BLaER1 (cell line): ENCODE data around the gene NUP50.

ENCODE experiments used
- H3K27ac ChIP-seq: shearing (Covaris generic); formaldehyde crosslinking; 2 replicates; pipeline ENCODE4 v1.8.1; 2022
- H3K27me3 ChIP-seq: shearing (Covaris generic); formaldehyde crosslinking; 2 replicates; pipeline ENCODE4 v1.8.1; 2022
- H3K36me3 ChIP-seq: shearing (Covaris generic); formaldehyde crosslinking; 2 replicates; pipeline ENCODE4 v1.8.1; 2022
- H3K4me1 ChIP-seq: shearing (Covaris generic); formaldehyde crosslinking; 2 replicates; pipeline ENCODE4 v1.8.1; 2022
- H3K4me2 ChIP-seq: shearing (Covaris generic); formaldehyde crosslinking; 2 replicates; pipeline ENCODE4 v1.8.1; 2022
- H3K4me3 ChIP-seq: shearing (Covaris generic); formaldehyde crosslinking; 2 replicates; pipeline ENCODE4 v1.8.1; 2022
- H3K9ac ChIP-seq: shearing (Covaris generic); formaldehyde crosslinking; 2 replicates; pipeline ENCODE4 v1.8.1; 2022
- H3K9me3 ChIP-seq: shearing (Covaris generic); formaldehyde crosslinking; 2 replicates; pipeline ENCODE4 v1.8.1; 2022
- H4K20me1 ChIP-seq: shearing (Covaris generic); formaldehyde crosslinking; 2 replicates; pipeline ENCODE4 v1.8.1; 2022
- Cebpa-rat ChIP-seq: shearing (Covaris generic); IDR thresholded peaks from 2 replicates; pipeline ENCODE4 v1.8.1; 2022

NUP50 gene

GRCh38 chr22:45192701-45193187, 29.0 kb downstream of the NUP50 start:
- H3K27ac ChIP-seq: no peak overlapping the region; the same call in 1 of the 2 replicates
- no peaks in the 10 kb centered on the region for H3K27me3 ChIP-seq
- H3K4me2 ChIP-seq: no peak overlapping the region
- peaks cover 71% of the 10 kb centered on the region for H3K36me3 ChIP-seq
- H3K9me3 ChIP-seq: no peaks in the 10 kb centered on the region
- H3K9ac ChIP-seq: no peak overlapping the region
- H3K4me3 ChIP-seq: no peak overlapping the region
- no peaks in the 10 kb centered on the region for H3K4me1 ChIP-seq
- peaks cover 49% of the 10 kb centered on the region for H4K20me1 ChIP-seq
- TF ChIP-seq Cebpa-rat: no peak

DNA sequence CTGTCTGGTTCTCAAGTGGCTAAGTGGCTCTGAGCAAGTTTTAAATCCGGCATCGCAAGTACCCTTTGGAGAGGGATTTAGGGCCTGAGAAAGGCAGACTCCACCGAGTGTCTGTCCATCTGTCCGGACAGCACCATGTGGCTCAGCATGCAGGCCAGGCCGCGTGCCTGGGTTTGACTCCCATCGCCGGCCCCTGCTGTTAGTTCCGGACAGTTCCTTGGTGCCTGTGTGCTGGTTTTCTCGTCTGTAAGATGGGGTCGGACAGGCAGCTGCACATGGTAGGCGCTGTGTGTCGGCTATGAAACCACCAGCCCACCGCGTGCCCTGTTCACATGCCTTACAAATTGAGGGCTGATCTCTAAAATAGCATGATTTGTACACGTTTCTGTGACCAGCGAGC, 31.0 kb downstream of the NUP50 start:
- Histone ChIP-seq H3K27ac (no peak overlapping the region), H3K4me2 (no peak overlapping the region), H4K20me1 (peaks cover 45% of the 10 kb centered on the region), H3K4me3 (no peak overlapping the region), H3K9ac (no peak overlapping the region), H3K27me3 (no peaks in the 10 kb centered on the region), H3K36me3 (peaks cover 72% of the 10 kb centered on the region), H3K4me1 (no peaks in the 10 kb centered on the region), H3K9me3 (no peaks in the 10 kb centered on the region)
- TF ChIP-seq Cebpa-rat: no peak

GRCh38 chr22:45195616-45196015, 31.9 kb downstream of the NUP50 start:
- H3K36me3 ChIP-seq: peaks cover 77% of the 10 kb centered on the region
- H3K9me3 ChIP-seq: no peaks in the 10 kb centered on the region
- H3K4me2 ChIP-seq: no peak overlapping the region
- no peaks in the 10 kb centered on the region for H3K27me3 ChIP-seq
- H4K20me1 ChIP-seq: peaks cover 49% of the 10 kb centered on the region
- no peak overlapping the region for H3K27ac ChIP-seq
- no peak overlapping the region for H3K9ac ChIP-seq
- no peak for TF ChIP-seq Cebpa-rat
- no peaks in the 10 kb centered on the region for H3K4me1 ChIP-seq
- H3K4me3 ChIP-seq: no peak overlapping the region

- no peak overlapping the region for H3K9ac ChIP-seq
- no peak for TF ChIP-seq Cebpa-rat
- H4K20me1 ChIP-seq: peaks cover 56% of the 10 kb centered on the region
- H3K4me1 ChIP-seq: peaks cover 6% of the 10 kb centered on the region
- H3K36me3 ChIP-seq: peaks cover 80% of the 10 kb centered on the region
- H3K9me3 ChIP-seq: no peaks in the 10 kb centered on the region
- H3K4me3 ChIP-seq: no peak overlapping the region
- no peak overlapping the region for H3K27ac ChIP-seq
- no peaks in the 10 kb centered on the region for H3K27me3 ChIP-seq
- H3K4me2 ChIP-seq: no peak overlapping the region
These were observed 32.6 kb downstream of the NUP50 start for GRCh38 chr22:45196308-45196707.

GRCh38 chr22:45196926-45197605, 33.3 kb downstream of the NUP50 start:
- Histone ChIP-seq H3K9me3 (no peaks in the 10 kb centered on the region), H3K4me2 (no peak overlapping the region), H4K20me1 (peaks cover 64% of the 10 kb centered on the region), H3K4me3 (no peak overlapping the region), H3K27me3 (no peaks in the 10 kb centered on the region), H3K36me3 (peaks cover 82% of the 10 kb centered on the region), H3K4me1 (peaks cover 13% of the 10 kb centered on the region), H3K9ac (no peak overlapping the region), H3K27ac (no peak overlapping the region)
- no peak for TF ChIP-seq Cebpa-rat

DNA sequence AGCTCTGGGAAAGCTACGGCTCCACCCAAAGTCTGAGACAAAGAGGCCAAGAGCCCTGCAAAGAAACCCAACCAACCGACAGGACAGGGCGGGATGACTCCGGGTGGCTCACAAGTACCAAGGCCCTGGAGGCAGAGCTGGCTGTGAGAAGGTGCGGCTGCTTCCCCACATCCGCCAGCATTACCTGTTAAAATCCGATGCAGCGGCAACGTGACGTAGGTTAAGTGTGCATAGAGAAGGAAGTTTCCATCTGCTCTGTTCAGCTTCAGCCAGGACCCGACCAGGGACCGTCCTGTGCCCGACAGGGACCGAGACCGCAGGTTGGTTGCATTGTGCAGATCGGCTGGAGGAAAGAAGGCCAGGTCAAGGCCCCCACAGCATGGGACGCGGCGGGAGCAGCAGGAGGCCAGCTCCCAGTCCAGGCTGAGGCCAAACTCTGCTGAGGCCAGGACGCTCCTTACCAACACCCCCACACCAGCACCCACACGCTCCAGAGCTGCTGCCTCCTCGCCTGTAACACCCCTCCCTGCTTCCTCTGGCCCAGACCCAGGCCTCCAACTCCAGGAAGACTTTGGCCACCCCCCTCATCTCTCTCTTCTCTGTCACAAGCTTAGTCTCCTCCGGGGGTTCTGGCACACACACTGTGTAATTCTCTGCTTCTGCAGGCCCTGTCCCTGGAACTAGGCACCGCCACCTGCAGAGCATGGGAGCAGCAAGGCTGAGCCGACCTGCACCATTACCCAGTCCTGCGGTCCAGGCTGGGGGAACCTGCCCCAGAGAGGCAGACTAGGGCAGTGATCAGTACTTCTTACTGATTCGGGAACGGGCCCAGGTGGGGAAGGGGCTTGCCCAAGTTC, 34.1 kb downstream of the NUP50 start:
- Histone ChIP-seq H3K9me3 (no peaks in the 10 kb centered on the region), H3K27ac (no peak overlapping the region), H3K9ac (no peak overlapping the region), H3K4me1 (peaks cover 21% of the 10 kb centered on the region), H3K4me3 (no peak overlapping the region), H3K4me2 (no peak overlapping the region), H4K20me1 (peaks cover 67% of the 10 kb centered on the region), H3K27me3 (no peaks in the 10 kb centered on the region), H3K36me3 (peaks cover 86% of the 10 kb centered on the region)
- TF ChIP-seq Cebpa-rat: no peak

DNA sequence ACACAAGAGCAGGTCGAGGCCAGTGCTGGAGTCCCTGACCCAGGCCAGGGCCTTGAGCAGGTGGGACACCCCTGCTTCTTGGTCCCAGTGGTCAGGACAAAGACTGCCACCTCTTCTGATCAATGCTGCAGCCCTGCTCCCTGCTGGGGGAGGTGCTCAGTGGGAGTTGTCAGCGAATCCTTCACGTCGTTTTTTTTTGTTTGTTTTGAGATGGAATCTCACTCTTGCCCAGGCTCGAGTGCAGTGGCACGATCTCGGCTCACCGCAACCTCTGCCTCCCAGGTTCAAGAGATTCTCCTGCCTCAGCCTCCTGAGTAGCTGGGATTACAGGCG, 34.7 kb downstream of the NUP50 start:
- no peak overlapping the region for H3K4me3 ChIP-seq
- H3K4me1 ChIP-seq: peaks cover 27% of the 10 kb centered on the region
- TF ChIP-seq Cebpa-rat: no peak
- H3K4me2 ChIP-seq: no peak overlapping the region
- peaks cover 68% of the 10 kb centered on the region for H4K20me1 ChIP-seq
- peaks cover 91% of the 10 kb centered on the region for H3K36me3 ChIP-seq
- no peak overlapping the region for H3K9ac ChIP-seq
- H3K27ac ChIP-seq: no peak overlapping the region
- no peaks in the 10 kb centered on the region for H3K9me3 ChIP-seq
- no peaks in the 10 kb centered on the region for H3K27me3 ChIP-seq

DNA sequence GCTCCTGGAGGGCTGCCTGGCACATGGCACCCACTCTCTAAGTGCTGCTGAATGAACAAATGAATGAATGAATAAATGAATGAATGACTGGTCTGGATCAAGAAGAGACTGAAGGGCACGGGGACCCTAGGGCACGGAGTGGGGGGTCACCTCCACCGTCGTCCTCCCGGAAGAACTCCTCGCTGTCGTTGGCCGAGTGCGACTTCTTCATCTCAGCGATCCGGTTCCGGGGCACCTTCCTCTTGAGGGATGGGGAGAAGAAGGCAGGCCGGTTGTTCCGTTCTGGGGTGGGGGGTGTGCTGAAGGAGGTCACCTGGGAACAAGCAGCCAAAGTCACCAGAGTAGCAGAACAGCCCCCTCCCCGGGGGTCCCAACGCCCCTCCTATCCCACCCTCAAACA, 36.0 kb downstream of the NUP50 start:
- H3K36me3 ChIP-seq: peaks cover 100% of the 10 kb centered on the region
- no peak for TF ChIP-seq Cebpa-rat
- H3K27ac ChIP-seq: 0 out of 2 replicates have a peak overlapping the region, but pooled peaks have one; percentile 6
- H3K4me1 ChIP-seq: peaks cover 35% of the 10 kb centered on the region
- no peak overlapping the region for H3K4me2 ChIP-seq
- H3K4me3 ChIP-seq: no peak overlapping the region
- H3K27me3 ChIP-seq: no peaks in the 10 kb centered on the region
- H4K20me1 ChIP-seq: peaks cover 79% of the 10 kb centered on the region
- H3K9ac ChIP-seq: no peak overlapping the region
- H3K9me3 ChIP-seq: no peaks in the 10 kb centered on the region

DNA sequence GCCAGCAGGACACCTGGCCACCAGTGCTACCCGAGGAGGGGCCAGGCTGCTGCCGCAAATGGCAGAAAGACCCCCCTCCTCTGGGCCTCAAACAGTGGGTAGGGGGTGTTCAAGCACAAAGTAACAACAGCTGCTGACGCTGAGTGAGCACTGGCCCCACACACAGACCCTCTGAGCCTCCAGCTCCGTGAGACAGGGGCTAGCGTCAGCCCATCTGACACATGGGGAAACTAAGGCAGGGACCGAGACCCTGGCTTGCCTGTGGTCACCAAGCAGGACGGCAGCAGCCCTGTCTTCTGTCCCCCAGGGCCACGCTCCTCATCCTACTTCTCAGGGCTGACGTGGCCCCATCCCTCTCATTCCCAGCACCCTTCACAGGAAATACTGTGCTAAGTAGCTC, 36.5 kb downstream of the NUP50 start:
- H3K4me3 ChIP-seq: no peak overlapping the region
- H3K27ac ChIP-seq: 0 out of 2 replicates have a peak overlapping the region, but pooled peaks have one; percentile 6
- no peak overlapping the region for H3K9ac ChIP-seq
- H3K9me3 ChIP-seq: no peaks in the 10 kb centered on the region
- no peaks in the 10 kb centered on the region for H3K27me3 ChIP-seq
- H3K4me2 ChIP-seq: no peak overlapping the region
- H3K4me1 ChIP-seq: peaks cover 35% of the 10 kb centered on the region
- TF ChIP-seq Cebpa-rat: no peak
- peaks cover 83% of the 10 kb centered on the region for H4K20me1 ChIP-seq
- H3K36me3 ChIP-seq: peaks cover 100% of the 10 kb centered on the region

- peak overlapping the region; percentile 14; the same call in 1 of the 2 replicates for H3K27ac ChIP-seq
- TF ChIP-seq Cebpa-rat: no peak
- peak overlapping the region; percentile 79; the same call in 1 of the 2 replicates for H3K4me2 ChIP-seq
- peaks cover 35% of the 10 kb centered on the region for H3K4me1 ChIP-seq
- no peak overlapping the region for H3K4me3 ChIP-seq
- peaks cover 100% of the 10 kb centered on the region for H3K36me3 ChIP-seq
- peak overlapping the region; percentile 39; the same call in 1 of the 2 replicates for H3K9ac ChIP-seq
- H3K9me3 ChIP-seq: no peaks in the 10 kb centered on the region
- H4K20me1 ChIP-seq: peaks cover 80% of the 10 kb centered on the region
- H3K27me3 ChIP-seq: no peaks in the 10 kb centered on the region
These were observed 37.3 kb downstream of the NUP50 start for GRCh38 chr22:45200860-45201511.
